GM18867 (cell line): ENCODE data around the gene KCNJ10.

ENCODE experiments used
- ATAC-seq: cut with Tn5 transposase; IDR thresholded peaks from one replicate; pipeline ENCODE4 v1.9.1; 2021; ENCODE audit warnings: mild to moderate bottlenecking, moderate library complexity; ENCODE audit not compliant: unreplicated experiment

Gene KCNJ10

GRCh38 chr1:159968901-159969300, 101.1 kb downstream of the KCNJ10 start:
- no peak for ATAC-seq

- no peak for ATAC-seq
Measured at GRCh38 chr1:159965263-159965662, 104.7 kb downstream of the KCNJ10 start.

- no peak for ATAC-seq
Measured at GRCh38 chr1:159964144-159964543, 105.8 kb downstream of the KCNJ10 start.

GRCh38 chr1:159962176-159962575, 107.8 kb downstream of the KCNJ10 start:
- ATAC-seq: no peak

- ATAC-seq: no peak
Measured at GRCh38 chr1:159961636-159962035, 108.3 kb downstream of the KCNJ10 start.

- ATAC-seq: no peak
Measured at GRCh38 chr1:159960721-159961381, 109.1 kb downstream of the KCNJ10 start.

- peak; percentile 13 for ATAC-seq
Measured at GRCh38 chr1:159959451-159959850, 110.5 kb downstream of the KCNJ10 start.

GRCh38 chr1:159958719-159959380, 111.1 kb downstream of the KCNJ10 start:
- peak; percentile 86 for ATAC-seq

- ATAC-seq: no peak
Measured at GRCh38 chr1:159957824-159958268, 112.1 kb downstream of the KCNJ10 start.

- no peak for ATAC-seq
Measured at GRCh38 chr1:159955456-159955855, 114.5 kb downstream of the KCNJ10 start.

- no peak for ATAC-seq
Measured at GRCh38 chr1:159953536-159954515, 116.1 kb downstream of the KCNJ10 start, which contains the start of gene SLAMF9. SLAMF9 (minus strand) TSS chr1:159954237; CDS start chr1:159954137, 100 bp downstream.

- ATAC-seq: no peak
Measured at GRCh38 chr1:159952932-159953331, 117.0 kb downstream of the KCNJ10 start.

GRCh38 chr1:159951551-159951950, 118.4 kb downstream of the KCNJ10 start:
- ATAC-seq: no peak

GRCh38 chr1:159951016-159951415, 118.9 kb downstream of the KCNJ10 start:
- ATAC-seq: no peak

GRCh38 chr1:159949981-159950381, 120.0 kb downstream of the KCNJ10 start:
- no peak for ATAC-seq

GRCh38 chr1:159949123-159949522, 120.8 kb downstream of the KCNJ10 start:
- no peak for ATAC-seq
